GM12873 (cell line): ENCODE results near the gene SIRT5.

Experiments
- CTCF ChIP-seq: IDR thresholded peaks from 2 replicates; pipeline ENCODE4 v1.5.1; 2012; ENCODE audit warnings: low read depth, mild to moderate bottlenecking, moderate library complexity, low read length, control low read depth; ENCODE audit not compliant: insufficient read depth; ENCODE audit errors: missing control alignments

Gene SIRT5

GRCh38 chr6:13563009-13563408 is 11.4 kb upstream of the SIRT5 start:
- no peak for TF ChIP-seq CTCF

GRCh38 chr6:13565921-13566320 is 8.5 kb upstream of the SIRT5 start:
- TF ChIP-seq CTCF: no peak

GRCh38 chr6:13566500-13566899 is 7.9 kb upstream of the SIRT5 start:
- no peak for TF ChIP-seq CTCF

GRCh38 chr6:13568970-13569369 is 5.4 kb upstream of the SIRT5 start:
- TF ChIP-seq CTCF: no peak

GRCh38 chr6:13572240-13572639 is 2.2 kb upstream of the SIRT5 start:
- no peak for TF ChIP-seq CTCF

- TF ChIP-seq CTCF: no peak
These were observed 1.3 kb upstream of the SIRT5 start for GRCh38 chr6:13572951-13573654.

GRCh38 chr6:13573669-13574110 is 711 bp upstream of the SIRT5 start:
- no peak for TF ChIP-seq CTCF
